GM21737 (cell line): Measurements from ENCODE around the gene KRT36.

Experiments
- ATAC-seq: cut with Tn5 transposase; IDR thresholded peaks from one replicate; pipeline ENCODE4 v1.9.1; 2021; ENCODE audit warnings: mild to moderate bottlenecking, moderate library complexity; ENCODE audit not compliant: unreplicated experiment

KRT36 gene

GRCh38 chr17:41442739-41443138, 47.0 kb downstream of the KRT36 start:
- no peak for ATAC-seq

- no peak for ATAC-seq
These were observed 49.1 kb downstream of the KRT36 start, which contains the start of gene KRT38 for GRCh38 chr17:41440531-41441033. KRT38 (minus strand) TSS chr17:41440983; CDS start chr17:41440921, 62 bp downstream.

DNA sequence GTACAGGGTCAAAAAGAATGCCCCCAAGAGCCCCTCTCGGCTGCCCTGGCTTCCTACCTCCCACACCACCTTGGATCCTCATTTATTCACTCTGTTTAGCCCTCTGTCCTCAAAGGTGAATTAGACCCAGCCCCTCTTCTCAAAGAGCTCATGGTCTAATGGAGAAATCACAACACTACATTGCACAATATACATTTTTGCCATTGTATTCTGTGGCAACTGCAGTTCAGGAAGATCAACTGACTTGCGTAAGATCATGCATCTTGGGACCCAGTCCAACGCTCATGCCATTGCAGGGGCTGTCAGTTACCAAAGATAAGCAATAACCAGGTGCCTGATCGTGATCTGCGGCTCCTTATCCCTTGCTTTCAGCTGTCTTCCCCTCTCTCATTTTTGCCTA, 50.3 kb downstream of the KRT36 start:
- no peak for ATAC-seq

GRCh38 chr17:41437769-41438168, 51.9 kb downstream of the KRT36 start:
- ATAC-seq = no peak

DNA sequence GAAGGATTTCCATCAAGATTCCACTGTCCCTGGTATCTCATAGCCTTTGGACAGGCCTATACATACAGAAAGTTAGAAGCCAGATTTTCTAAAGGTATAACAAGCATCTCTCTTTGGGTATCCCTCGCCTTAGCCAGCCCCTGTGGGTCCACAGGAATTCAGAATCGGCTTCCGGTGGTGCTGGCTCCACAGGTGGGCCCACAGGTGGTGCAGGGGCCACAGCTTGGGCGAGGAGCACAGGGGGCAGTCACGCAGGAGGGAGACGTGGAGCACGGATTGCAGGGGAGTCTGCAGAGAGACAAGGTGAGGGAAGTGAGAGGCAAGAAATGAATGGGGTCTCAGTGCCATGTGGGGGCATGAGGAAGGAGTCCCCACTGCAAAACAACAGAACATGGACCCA, 52.5 kb downstream of the KRT36 start:
- no peak for ATAC-seq
